GM18502 (cell line): ENCODE data around the gene DOK6.

Source experiments
- ATAC-seq: cut with Tn5 transposase; IDR thresholded peaks from one replicate; pipeline ENCODE4 v1.9.1; 2021; ENCODE audit warnings: mild to moderate bottlenecking; ENCODE audit not compliant: unreplicated experiment, poor library complexity

The DOK6 gene

DNA sequence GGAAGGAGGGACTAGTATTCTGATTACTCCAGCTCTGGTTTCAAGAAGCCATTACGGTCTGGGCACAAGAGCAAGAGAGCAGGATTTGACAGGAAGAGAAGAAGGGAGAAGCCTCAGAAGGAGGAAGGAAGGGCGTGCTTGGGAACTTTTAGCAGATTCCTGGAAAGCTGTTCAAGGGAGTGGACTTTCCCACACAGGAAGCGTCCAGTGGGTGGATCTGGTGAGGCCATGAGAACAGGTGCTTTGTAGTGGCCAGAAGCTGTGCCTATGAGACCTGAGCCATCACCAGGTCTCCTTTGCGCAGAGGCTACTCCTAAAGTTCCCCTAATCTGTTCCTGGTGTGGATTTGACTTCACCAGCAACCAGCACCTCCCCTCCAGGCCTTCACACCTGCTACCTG is 484.7 kb downstream of the DOK6 start:
- ATAC-seq, result no peak

DNA sequence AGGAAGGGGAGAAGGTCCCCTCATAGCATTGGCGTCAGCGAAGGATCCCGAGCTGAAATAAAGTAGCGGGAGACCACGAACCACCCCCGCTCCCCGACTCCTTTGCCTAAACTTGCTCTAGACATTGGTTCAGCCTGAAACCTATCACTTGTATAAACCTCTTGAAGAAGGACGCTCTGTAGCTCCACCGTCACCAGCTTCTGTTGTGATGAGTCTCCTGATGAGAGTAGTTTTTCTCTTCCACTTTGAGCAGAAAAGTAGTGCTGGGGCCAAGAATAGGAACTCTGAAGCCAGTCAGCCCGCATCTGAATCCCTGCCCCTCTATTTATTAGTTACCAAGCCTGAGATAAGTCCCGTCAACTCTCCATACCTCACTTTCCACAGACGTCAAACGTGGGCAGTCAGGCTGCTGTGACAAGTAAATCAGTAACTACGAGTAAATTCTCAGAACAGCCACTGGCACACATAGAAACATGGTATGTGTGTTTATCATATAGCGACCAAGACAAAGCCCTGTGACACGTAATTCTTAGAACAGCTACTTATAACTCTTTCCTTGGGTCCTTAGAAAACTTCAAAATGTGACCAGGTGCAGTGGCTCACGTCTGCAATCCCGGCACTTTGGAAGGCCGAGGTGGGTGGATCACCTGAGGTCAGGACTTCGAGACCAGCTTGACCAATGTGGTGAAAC is 485.3 kb downstream of the DOK6 start:
- ATAC-seq, result peak; percentile 61

DNA sequence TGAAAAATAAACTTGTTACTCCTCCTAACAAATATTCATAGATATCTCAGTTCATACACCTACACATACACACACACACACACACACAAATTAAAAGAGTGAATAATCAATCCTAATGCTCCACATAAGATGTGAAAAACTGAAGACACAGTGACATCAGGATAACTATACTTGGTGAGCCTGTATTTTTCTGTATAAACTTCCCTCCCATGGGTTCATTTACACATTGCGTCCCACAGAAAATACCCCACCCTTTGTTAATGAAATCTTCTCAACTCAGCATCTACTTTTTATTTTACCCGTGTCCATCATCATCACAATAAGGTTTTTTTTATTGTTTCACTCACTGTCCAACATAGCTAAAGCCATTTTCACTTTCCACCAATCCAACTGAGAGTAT is 486.6 kb downstream of the DOK6 start:
- ATAC-seq, result no peak

DNA sequence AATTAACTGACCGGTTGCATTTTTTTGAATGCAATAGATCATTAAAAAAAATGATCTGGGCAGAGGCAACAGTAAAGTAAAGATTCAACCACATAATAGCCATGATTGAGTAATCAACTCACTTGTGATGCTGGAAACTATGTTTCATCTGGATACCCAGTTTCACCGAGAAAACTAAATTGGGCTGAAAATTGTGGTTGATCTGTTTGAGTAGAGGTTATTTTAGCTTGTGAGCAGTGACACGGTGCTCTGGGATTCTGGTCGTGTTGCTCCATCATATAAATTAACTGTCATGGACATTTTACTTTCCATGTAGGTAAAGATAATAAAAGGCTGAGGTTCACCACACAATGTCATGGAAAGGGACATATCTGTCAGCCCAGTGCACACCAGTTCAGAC is 488.3 kb downstream of the DOK6 start:
- ATAC-seq, result peak; percentile 32

GRCh38 chr18:69890558-69890957 is 489.9 kb downstream of the DOK6 start:
- no peak for ATAC-seq

DNA sequence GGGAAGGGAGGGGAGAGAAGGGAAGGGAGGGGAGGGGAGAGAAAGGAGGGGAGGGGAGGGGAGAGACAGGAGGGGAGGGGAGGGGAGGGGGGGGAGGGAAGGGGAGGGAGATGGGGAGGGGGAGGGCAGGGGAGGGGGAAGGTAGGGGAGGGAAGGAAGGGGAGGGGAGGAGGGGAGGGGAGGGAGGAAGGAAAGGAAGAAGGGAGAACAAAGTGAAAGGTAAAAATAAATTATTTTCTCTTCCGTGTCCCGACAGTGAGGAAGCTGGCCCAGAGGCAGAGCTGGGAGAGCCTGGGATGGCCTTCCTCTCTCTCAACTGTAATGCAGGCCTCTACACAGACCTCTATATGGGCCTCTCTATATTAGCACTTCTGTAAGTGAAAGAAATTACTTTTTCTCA is 493.8 kb downstream of the DOK6 start:
- no peak for ATAC-seq

GRCh38 chr18:69895066-69896047 is 494.7 kb downstream of the DOK6 start:
- no peak for ATAC-seq

- ATAC-seq, result peak; percentile 67
Observed at GRCh38 chr18:69897397-69898108, 496.9 kb downstream of the DOK6 start.

DNA sequence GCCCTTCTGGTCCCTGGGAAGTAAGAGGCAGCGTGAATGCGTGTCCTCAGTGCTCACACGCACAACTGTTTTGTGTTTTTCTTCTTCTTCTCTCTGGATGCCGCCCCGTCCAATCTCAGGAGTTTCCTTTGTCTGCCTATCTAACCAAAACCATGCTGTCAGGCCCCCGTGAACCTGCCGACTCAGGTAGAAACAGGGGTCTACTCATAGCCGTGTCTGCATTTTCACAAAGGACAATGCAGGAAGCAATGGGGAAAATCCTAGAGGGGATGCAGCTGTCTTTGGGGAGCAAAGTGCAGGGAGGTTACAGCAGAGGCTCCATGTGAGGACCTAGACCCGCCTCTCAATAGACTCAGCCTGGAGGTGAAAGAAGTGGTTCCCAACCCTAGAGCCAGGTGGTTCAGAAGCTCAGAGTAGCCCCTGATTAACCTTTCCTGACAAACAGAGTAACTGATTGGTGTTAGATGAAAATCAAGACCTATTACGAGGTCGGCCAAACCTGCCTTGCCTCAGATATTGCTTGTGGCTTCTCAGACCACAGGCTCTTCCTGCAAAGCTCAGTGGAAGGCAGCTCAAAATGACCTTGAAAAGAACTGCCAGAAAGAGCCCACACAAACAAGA is 497.7 kb downstream of the DOK6 start:
- ATAC-seq, result peak; percentile 48
